NCI-H82 treated with DMSO at 0.1 percent for 48 hours (cell line): Measurements from ENCODE around the gene RHOJ.
"Not testable (repeated sequence)": the region's sequence is repeated elsewhere in the genome, so short reads cannot be mapped to it uniquely, and the experiment has no call there.

Source experiments
- DNase-seq: peaks from one replicate; lab custom pipeline; 2025; ENCODE audit not compliant: unreplicated experiment; lab: John Stamatoyannopoulos, UW

The RHOJ gene

DNA sequence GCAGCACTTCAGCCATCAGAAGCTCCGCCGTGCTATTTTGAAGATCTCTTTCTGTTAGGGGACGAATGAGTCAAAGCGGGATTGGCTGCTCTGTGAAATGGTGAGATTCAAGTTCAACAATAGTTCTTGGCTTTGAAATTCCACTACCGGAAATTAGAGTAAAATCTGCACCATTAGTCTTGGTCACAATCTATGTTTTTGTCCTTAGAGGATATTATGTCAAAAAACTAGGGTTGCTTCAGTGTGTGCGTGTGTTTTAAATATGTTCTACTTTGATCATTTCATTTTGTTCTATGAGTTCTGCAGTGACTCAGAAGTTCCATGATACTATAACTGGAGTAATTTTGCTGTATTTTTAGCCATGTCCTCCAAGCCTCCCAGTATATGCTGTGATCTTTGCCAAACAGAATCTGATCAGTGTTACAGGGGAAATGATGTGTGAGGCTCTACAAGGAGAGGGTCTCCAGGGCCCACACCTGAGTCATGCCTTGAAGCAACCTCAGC, 91.9 kb downstream of the RHOJ start:
- no peak for DNase-seq

- DNase-seq: no peak
Measured at GRCh38 chr14:63297372-63298063, 93.3 kb downstream of the RHOJ start.

GRCh38 chr14:63299351-63300110, 95.3 kb downstream of the RHOJ start:
- DNase-seq: no peak

GRCh38 chr14:63300854-63301253, 96.6 kb downstream of the RHOJ start:
- DNase-seq: no peak

- no peak for DNase-seq
Measured at GRCh38 chr14:63301891-63302534, 97.8 kb downstream of the RHOJ start.

DNA sequence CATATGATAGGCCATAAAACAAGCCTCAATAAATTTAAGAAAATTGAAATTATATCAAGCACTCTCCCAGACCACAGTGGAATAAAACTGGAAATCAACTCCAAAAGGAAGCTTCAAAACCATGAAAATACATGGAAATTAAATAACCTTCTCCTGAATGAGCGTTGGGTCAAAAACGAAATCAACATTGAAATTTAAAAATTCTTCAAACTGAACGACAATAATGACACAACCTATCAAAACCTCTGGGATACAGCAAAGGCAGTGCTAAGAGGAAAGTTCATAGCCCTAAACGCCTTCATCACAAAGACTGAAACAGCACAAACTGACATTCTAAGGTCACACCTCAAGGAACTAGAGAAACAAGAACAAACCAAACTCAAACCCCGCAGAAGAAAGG, 100.2 kb downstream of the RHOJ start:
- not testable (repeated sequence) for DNase-seq

DNA sequence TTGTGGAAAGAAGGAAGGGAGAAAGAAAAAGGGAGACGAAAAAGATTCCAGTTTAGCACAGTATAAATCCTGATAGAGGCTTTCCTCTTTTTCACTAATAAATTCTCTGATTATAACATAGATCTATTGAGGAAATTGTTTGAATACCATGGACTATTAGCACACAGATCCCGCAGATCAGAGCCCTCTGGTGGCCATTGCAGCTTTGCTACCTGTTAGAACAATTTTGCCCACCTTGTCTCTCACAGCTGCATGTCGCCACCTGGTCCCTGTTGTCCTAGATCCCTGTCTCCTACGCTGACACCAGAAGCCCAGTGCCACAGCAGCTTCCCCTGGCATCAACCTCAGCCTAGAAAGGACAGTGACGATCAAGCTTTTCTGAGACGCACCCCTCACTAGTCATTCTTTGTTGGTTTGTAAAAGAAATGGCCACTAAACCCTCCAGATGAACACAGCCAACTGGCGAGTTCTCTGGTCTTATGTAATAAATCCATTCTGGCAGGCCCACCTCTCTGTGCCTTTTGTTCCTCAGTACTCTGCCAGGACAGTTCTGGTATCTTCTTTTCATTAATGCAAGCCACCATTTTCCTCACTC, 104.6 kb downstream of the RHOJ start:
- no peak for DNase-seq

- no peak for DNase-seq
Measured at GRCh38 chr14:63318835-63319234, 114.6 kb downstream of the RHOJ start, which contains the start of gene GPHB5. Gene GPHB5, minus strand, starts transcription at chr14:63318935. Its CDS starts 1,086 bp downstream, at chr14:63317849.

- no peak for DNase-seq
Measured at GRCh38 chr14:63322472-63322871, 118.2 kb downstream of the RHOJ start.

DNA sequence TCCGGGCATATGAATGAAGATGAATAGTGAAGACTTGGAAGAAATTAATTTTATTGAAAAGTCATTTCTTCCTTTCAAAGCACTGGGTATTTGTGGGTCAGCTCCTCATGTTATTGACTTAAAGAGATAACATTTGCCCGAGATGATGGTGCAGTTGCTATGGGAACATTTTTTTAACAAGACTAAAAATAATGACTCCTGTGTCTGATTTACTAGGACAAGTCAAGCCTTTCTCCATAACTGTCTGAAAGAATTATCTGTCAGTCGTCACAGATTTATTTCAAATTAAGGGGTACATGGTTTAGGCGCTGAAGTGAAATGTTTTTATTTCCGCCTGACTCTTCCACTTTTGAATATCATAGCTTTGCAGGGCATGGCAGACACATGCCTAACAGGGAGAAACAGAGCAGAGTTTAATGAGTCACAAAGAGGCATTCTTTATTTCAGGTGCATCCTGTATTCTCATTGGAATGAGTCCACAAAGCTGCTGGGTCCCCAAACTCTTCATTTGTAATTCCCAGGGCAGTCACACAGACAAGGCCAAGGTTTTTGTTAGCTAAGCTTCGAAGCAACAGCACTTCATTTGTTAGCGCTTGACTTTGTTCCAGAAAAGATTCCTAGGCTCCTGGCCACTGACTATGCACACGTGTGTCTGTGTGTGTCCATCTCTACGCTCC, 118.8 kb downstream of the RHOJ start:
- no peak for DNase-seq

DNA sequence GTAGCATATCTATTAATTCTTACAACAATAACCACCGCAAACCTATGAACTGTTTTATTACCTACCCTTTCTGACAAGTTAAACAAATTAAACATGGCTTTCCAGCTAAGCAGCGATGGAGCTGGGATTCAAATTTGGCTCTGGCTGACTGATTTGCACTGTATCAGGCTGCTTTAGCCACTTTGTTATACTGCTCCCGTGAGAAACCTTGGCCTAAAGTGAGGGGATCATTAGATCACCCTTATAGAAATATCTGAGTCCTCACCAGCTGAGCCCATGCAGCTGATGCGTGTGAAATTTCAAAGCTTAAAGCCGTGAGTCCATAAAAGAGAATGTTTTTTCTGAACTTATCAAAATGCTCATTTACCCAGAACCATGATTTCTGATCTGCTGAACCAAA, 122.6 kb downstream of the RHOJ start:
- DNase-seq: no peak

DNA sequence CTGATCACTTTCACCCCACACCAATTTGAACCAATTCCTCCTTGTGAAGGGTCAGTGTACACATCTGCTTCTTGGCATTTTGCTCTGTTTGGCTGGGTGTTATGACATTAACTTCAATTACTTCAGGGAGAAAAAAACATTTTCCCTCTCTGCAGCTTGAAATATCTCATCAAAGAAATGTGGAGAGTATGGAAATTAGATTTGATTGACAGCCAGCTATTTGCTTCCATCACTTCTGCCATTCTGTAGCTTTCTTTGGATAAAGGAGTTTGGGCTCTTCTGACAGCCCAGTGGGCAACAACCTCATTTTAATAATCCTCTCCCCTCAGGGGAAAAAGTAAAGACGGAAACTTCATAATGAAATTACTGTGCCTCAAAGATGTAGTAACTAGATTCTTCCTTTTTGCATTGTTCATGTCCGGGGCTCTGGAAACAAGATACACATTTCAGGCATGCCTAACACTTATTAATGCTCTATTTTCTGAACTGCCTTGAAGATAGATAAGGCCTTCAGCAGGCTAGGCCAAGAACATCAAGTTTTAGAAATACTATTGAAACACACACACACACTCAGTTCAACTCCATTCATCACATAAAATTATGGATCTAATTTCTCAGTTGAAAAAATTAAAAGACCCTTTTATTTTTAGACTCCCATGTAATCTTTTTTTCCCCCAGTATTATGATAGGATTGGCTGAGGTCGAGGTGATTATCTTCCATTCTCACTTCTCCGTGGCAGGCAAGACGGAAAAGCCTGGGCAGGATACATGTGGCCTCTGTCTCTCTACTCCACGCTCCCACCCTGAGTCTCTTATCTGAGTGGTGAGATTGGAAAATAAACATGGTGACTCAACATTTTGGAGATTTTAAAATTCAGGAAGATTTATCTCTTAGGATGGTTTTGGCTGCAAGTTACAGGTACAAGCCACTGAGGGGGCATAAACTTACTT, 124.8 kb downstream of the RHOJ start:
- DNase-seq: no peak

- no peak for DNase-seq
Measured at GRCh38 chr14:63342371-63342770, 138.1 kb downstream of the RHOJ start.
